Ishikawa (cell line): ENCODE measurements around the gene PRPH.

Experiments
- CEBPB ChIP-seq: IDR thresholded peaks from 2 replicates; pipeline ENCODE4 v1.6.1; 2012
- CREB1 ChIP-seq: IDR thresholded peaks from 2 replicates; pipeline ENCODE4 v1.6.1; 2012; ENCODE audit warnings: low read depth
- EGR1 ChIP-seq: IDR thresholded peaks from 2 replicates; pipeline ENCODE4 v1.6.1; 2012
- EP300 ChIP-seq: IDR thresholded peaks from 2 replicates; pipeline ENCODE4 v1.6.1; 2012; ENCODE audit warnings: borderline replicate concordance
- FOXM1 ChIP-seq: IDR thresholded peaks from 2 replicates; pipeline ENCODE4 v1.6.1; 2012; ENCODE audit warnings: low read depth, borderline replicate concordance
- NFIC ChIP-seq: IDR thresholded peaks from 2 replicates; pipeline ENCODE4 v1.6.1; 2012
- RAD21 ChIP-seq: IDR thresholded peaks from 2 replicates; pipeline ENCODE4 v1.6.1; 2012; ENCODE audit warnings: low read depth
- TAF1 ChIP-seq: IDR thresholded peaks from 2 replicates; pipeline ENCODE4 v1.6.1; 2012; ENCODE audit warnings: low read depth, mild to moderate bottlenecking
- TCF12 ChIP-seq: IDR thresholded peaks from 2 replicates; pipeline ENCODE4 v1.6.1; 2012; ENCODE audit warnings: low read depth
- YY1 ChIP-seq: IDR thresholded peaks from 2 replicates; pipeline ENCODE4 v1.6.1; 2012; ENCODE audit warnings: low read depth
- TF ChIP-seq, protein P1 (sequence below): IDR thresholded peaks from 2 replicates; pipeline ENCODE4 v1.6.1; 2012
- TF ChIP-seq, protein P2 (sequence below): IDR thresholded peaks from 2 replicates; pipeline ENCODE4 v1.6.1; 2012
- TF ChIP-seq, protein P3 (sequence below): IDR thresholded peaks from 2 replicates; pipeline ENCODE4 v1.6.1; 2012; ENCODE audit warnings: low read depth, mild to moderate bottlenecking

- no peak for TF ChIP-seq RAD21
- no peak for TF ChIP-seq CREB1
- TF ChIP-seq TCF12 = no peak
- TF ChIP-seq TAF1 = no peak
- TF ChIP-seq, protein P1, sequence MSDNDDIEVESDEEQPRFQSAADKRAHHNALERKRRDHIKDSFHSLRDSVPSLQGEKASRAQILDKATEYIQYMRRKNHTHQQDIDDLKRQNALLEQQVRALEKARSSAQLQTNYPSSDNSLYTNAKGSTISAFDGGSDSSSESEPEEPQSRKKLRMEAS = no peak
- TF ChIP-seq EP300 = no peak
- no peak for TF ChIP-seq CEBPB
- no peak for TF ChIP-seq FOXM1
- TF ChIP-seq EGR1 = no peak
- TF ChIP-seq, protein P2, sequence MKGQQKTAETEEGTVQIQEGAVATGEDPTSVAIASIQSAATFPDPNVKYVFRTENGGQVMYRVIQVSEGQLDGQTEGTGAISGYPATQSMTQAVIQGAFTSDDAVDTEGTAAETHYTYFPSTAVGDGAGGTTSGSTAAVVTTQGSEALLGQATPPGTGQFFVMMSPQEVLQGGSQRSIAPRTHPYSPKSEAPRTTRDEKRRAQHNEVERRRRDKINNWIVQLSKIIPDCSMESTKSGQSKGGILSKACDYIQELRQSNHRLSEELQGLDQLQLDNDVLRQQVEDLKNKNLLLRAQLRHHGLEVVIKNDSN = no peak
- TF ChIP-seq YY1 = no peak
- TF ChIP-seq NFIC = no peak
- TF ChIP-seq, protein P3, sequence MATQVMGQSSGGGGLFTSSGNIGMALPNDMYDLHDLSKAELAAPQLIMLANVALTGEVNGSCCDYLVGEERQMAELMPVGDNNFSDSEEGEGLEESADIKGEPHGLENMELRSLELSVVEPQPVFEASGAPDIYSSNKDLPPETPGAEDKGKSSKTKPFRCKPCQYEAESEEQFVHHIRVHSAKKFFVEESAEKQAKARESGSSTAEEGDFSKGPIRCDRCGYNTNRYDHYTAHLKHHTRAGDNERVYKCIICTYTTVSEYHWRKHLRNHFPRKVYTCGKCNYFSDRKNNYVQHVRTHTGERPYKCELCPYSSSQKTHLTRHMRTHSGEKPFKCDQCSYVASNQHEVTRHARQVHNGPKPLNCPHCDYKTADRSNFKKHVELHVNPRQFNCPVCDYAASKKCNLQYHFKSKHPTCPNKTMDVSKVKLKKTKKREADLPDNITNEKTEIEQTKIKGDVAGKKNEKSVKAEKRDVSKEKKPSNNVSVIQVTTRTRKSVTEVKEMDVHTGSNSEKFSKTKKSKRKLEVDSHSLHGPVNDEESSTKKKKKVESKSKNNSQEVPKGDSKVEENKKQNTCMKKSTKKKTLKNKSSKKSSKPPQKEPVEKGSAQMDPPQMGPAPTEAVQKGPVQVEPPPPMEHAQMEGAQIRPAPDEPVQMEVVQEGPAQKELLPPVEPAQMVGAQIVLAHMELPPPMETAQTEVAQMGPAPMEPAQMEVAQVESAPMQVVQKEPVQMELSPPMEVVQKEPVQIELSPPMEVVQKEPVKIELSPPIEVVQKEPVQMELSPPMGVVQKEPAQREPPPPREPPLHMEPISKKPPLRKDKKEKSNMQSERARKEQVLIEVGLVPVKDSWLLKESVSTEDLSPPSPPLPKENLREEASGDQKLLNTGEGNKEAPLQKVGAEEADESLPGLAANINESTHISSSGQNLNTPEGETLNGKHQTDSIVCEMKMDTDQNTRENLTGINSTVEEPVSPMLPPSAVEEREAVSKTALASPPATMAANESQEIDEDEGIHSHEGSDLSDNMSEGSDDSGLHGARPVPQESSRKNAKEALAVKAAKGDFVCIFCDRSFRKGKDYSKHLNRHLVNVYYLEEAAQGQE = no peak
These were observed 34.8 kb upstream of the PRPH start for GRCh38 chr12:49260166-49260565.
